Stimulated activated naive CD8-positive, alpha-beta T cell treated with anti-CD3 and anti-CD28 coated beads, Interleukin-15, Interleukin-2, amounts not matched to agents 100 ng/mL and 50 ng/mL, for 24 hours (primary cell): ENCODE data around the gene KLK15.
A peak's percentile ranks its signal among the peaks of the same experiment; 100 is the strongest.

Source experiments
- H3K27ac Mint-ChIP-seq: one replicate; pipeline ENCODE4 v1.8.0; 2021; ENCODE audit warnings: mild to moderate bottlenecking, mixed read lengths
- H3K27me3 Mint-ChIP-seq: one replicate; pipeline ENCODE4 v1.8.0; 2021; ENCODE audit warnings: mixed read lengths
- H3K36me3 Mint-ChIP-seq: one replicate; pipeline ENCODE4 v1.8.0; 2021; ENCODE audit warnings: low read depth, mixed read lengths
- H3K4me1 Mint-ChIP-seq: one replicate; pipeline ENCODE4 v1.8.0; 2021; ENCODE audit warnings: low read depth, mixed read lengths
- H3K4me3 Mint-ChIP-seq: one replicate; pipeline ENCODE4 v1.8.0; 2021; ENCODE audit warnings: mild to moderate bottlenecking, mixed read lengths
- H3K9me3 Mint-ChIP-seq: one replicate; pipeline ENCODE4 v1.8.0; 2021; ENCODE audit warnings: mixed read lengths

KLK15 gene

DNA sequence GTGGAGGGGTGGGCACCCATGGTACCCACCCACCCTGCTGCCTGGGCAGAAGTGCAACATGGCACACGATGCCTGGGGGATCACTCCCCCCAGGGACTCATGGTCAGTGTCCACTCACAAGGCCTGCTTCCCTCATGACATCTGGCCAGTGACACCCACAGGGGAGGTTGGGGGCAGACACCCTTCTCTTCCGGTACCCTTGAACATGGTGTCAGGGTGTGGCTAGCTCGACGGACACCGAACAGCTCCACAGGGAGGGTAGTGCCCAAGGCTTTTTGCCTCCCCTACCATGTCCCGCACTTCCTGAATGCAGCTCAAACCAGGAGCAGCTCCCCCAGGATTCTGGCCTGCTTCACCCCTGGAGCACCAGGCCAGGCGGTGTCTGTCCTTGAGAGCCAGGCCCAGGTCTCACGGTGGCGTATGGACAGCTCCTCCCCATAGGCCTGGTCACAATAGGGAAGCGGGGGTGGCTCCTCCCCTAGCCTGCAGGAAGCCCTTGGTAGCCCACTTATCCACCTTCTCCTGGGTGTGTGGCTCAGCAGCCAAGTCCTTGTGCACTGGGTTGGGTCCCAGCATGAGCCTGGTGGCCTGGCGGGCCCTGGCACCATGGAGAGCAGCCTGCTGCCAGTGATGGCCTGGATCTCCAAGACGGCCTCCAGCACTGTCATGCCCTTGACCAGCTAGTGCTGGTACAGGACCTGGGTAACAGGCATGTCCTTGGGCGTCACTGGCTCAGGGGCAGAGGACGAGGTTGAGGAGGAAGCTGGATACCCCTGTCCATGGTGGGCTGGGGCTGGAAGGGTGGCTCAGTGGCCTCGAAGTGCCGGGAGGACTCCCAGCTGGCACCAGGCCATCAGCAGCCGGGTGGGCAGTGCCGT is 35.4 kb downstream of the KLK15 start:
- no peaks in the 10 kb centered on the region for H3K27me3 Mint-ChIP-seq
- H3K36me3 Mint-ChIP-seq = peaks cover 43% of the 10 kb centered on the region
- no peak overlapping the region for H3K27ac Mint-ChIP-seq

DNA sequence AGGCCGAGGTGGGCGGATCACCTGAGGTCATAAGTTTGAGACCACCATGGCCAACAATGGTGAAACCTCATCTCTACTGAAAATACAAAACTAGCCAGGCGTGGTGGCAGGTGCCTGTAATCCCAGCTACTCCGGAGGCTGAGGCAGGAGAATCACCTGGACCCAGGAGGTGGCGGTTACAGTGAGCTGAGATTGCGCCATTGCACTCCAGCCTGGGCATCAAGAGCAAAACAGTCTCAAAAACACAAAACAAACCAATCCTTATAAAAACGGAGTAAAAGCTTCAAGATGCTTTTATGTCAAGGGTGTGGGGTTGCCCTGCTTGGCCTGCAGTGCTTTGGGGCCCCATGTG is 36.0 kb downstream of the KLK15 start:
- Mint-ChIP-seq H3K36me3 (peaks cover 37% of the 10 kb centered on the region), H3K27me3 (no peaks in the 10 kb centered on the region), H3K4me3 (no peak overlapping the region), H3K9me3 (no peaks in the 10 kb centered on the region), H3K4me1 (peaks cover 21% of the 10 kb centered on the region), H3K27ac (no peak overlapping the region)

More for the DNA sequence above, 35.4 kb downstream of the KLK15 start:
- H3K4me1 Mint-ChIP-seq = peaks cover 27% of the 10 kb centered on the region
- H3K9me3 Mint-ChIP-seq = no peaks in the 10 kb centered on the region
- no peak overlapping the region for H3K4me3 Mint-ChIP-seq

- H3K9me3 Mint-ChIP-seq = no peaks in the 10 kb centered on the region
- no peak overlapping the region for H3K27ac Mint-ChIP-seq
- H3K4me1 Mint-ChIP-seq = peaks cover 16% of the 10 kb centered on the region
- H3K36me3 Mint-ChIP-seq = peaks cover 31% of the 10 kb centered on the region
- no peaks in the 10 kb centered on the region for H3K27me3 Mint-ChIP-seq
- no peak overlapping the region for H3K4me3 Mint-ChIP-seq
Observed at GRCh38 chr19:50796634-50797428, 36.5 kb downstream of the KLK15 start.

DNA sequence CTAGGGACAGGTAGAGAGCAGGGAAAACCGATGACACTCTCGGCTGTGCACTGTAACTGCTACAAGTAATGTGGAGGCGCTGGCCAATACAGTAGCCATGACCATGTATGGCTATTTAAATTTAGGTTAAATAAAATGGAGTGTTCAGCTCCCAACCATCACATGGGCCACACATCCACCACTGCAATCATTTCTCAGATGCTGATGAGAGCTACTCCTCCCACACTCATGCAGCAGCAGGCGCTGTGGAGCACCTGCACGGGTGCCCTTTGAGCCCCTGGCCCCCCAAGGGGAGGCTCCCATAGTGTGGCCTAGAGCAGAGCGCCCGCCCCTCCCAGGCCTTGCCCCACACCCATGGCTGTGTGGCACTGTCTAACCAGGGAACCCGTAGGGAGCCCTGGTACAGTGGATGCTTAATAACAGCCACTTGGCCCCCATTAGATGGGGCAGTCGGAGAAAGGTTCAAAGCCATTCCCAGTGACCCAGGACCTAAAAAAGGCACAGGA is 37.2 kb downstream of the KLK15 start:
- Mint-ChIP-seq H3K9me3 (no peaks in the 10 kb centered on the region), H3K27me3 (no peaks in the 10 kb centered on the region), H3K27ac (peak overlapping the region; percentile 77), H3K4me3 (no peak overlapping the region), H3K36me3 (peaks cover 28% of the 10 kb centered on the region), H3K4me1 (peaks cover 12% of the 10 kb centered on the region)

DNA sequence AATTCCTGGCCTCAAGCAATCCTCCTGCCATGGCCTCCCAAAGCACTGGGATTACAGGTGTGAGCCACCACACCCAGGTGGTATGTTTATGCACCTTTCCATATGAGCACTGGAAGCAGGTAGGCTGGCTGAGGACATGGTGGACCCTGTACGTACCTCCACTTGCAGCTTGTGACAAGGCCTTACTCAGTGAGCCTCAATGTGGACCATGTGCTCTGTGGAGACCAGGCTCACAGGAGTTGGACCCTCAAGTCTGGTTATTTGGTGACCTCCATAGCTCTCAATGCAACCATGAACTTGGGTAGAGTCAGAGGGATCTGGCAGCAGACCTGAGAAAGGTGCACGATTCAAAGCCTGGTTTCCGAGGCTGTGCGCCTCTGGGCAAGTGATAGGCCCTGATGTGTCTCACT is 37.7 kb downstream of the KLK15 start:
- peaks cover 7% of the 10 kb centered on the region for H3K4me1 Mint-ChIP-seq

GRCh38 chr19:50794876-50795663 is 38.3 kb downstream of the KLK15 start:
- H3K4me3 Mint-ChIP-seq = peak overlapping the region; percentile 16
- no peaks in the 10 kb centered on the region for H3K9me3 Mint-ChIP-seq
- peaks cover 19% of the 10 kb centered on the region for H3K36me3 Mint-ChIP-seq
- peaks cover 4% of the 10 kb centered on the region for H3K4me1 Mint-ChIP-seq
- no peaks in the 10 kb centered on the region for H3K27me3 Mint-ChIP-seq
- H3K27ac Mint-ChIP-seq = peak overlapping the region; percentile 70

More for the DNA sequence above, 37.7 kb downstream of the KLK15 start:
- no peaks in the 10 kb centered on the region for H3K27me3 Mint-ChIP-seq
- H3K9me3 Mint-ChIP-seq = no peaks in the 10 kb centered on the region
- peaks cover 23% of the 10 kb centered on the region for H3K36me3 Mint-ChIP-seq
- peak overlapping the region; percentile 77 for H3K27ac Mint-ChIP-seq
- H3K4me3 Mint-ChIP-seq = no peak overlapping the region

GRCh38 chr19:50794074-50794875 is 39.1 kb downstream of the KLK15 start:
- peaks cover 16% of the 10 kb centered on the region for H3K36me3 Mint-ChIP-seq
- H3K9me3 Mint-ChIP-seq = no peaks in the 10 kb centered on the region
- peak overlapping the region; percentile 17 for H3K4me3 Mint-ChIP-seq
- H3K27me3 Mint-ChIP-seq = no peaks in the 10 kb centered on the region
- H3K27ac Mint-ChIP-seq = peak overlapping the region; percentile 38
- peaks cover 3% of the 10 kb centered on the region for H3K4me1 Mint-ChIP-seq

GRCh38 chr19:50793558-50794065 is 39.8 kb downstream of the KLK15 start:
- H3K27ac Mint-ChIP-seq = peak overlapping the region; percentile 26
- no peaks in the 10 kb centered on the region for H3K27me3 Mint-ChIP-seq
- peaks cover 16% of the 10 kb centered on the region for H3K36me3 Mint-ChIP-seq
- no peak overlapping the region for H3K4me3 Mint-ChIP-seq
- peaks cover 3% of the 10 kb centered on the region for H3K4me1 Mint-ChIP-seq
- no peaks in the 10 kb centered on the region for H3K9me3 Mint-ChIP-seq

- Mint-ChIP-seq H3K27ac (no peak overlapping the region), H3K4me1 (peaks cover 3% of the 10 kb centered on the region), H3K4me3 (no peak overlapping the region), H3K36me3 (peaks cover 7% of the 10 kb centered on the region), H3K9me3 (no peaks in the 10 kb centered on the region), H3K27me3 (no peaks in the 10 kb centered on the region)
Observed at GRCh38 chr19:50792272-50793250, 40.8 kb downstream of the KLK15 start.

DNA sequence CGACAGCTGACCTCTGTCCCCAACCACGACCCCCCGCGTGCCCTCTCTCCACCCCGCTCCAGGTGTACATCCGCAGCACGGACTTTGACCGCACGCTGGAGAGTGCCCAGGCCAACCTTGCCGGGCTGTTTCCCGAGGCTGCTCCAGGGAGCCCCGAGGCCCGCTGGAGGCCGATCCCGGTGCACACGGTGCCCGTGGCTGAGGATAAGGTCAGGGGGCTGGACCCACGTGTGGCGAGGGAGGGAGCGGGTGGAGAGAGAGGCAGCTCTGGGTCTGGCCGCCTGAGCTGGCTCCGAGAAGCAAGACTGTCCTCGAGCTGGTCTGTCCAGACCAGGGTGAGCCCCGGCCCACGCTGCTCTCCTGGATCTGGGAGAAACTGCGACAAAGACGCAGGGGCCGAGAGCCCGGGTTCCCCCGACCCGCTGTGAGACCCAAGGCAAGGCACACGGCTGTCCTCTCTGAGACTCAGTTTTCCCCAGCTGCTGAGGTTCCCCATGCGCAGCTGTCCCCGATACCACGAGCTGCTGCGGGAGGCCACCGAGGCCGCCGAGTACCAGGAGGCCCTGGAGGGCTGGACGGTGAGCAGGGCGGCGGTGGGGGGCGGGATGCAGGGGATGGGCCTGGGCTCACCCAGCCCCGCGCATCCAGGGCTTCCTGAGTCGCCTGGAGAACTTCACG is 41.6 kb downstream of the KLK15 start:
- H3K4me3 Mint-ChIP-seq = no peak overlapping the region
- H3K9me3 Mint-ChIP-seq = no peaks in the 10 kb centered on the region
- no peaks in the 10 kb centered on the region for H3K27me3 Mint-ChIP-seq
- H3K27ac Mint-ChIP-seq = no peak overlapping the region
- H3K36me3 Mint-ChIP-seq = no peaks in the 10 kb centered on the region
- H3K4me1 Mint-ChIP-seq = peaks cover 3% of the 10 kb centered on the region

GRCh38 chr19:50790922-50791467 is 42.4 kb downstream of the KLK15 start:
- Mint-ChIP-seq H3K4me3 (no peak overlapping the region), H3K36me3 (no peaks in the 10 kb centered on the region), H3K9me3 (no peaks in the 10 kb centered on the region), H3K27ac (no peak overlapping the region), H3K27me3 (no peaks in the 10 kb centered on the region), H3K4me1 (peaks cover 3% of the 10 kb centered on the region)

- H3K36me3 Mint-ChIP-seq = no peaks in the 10 kb centered on the region
- H3K27me3 Mint-ChIP-seq = no peaks in the 10 kb centered on the region
- peaks cover 3% of the 10 kb centered on the region for H3K4me1 Mint-ChIP-seq
- no peak within 1 kb of the TSS for H3K27ac Mint-ChIP-seq
- no peak within 1 kb of the TSS for H3K4me3 Mint-ChIP-seq
- no peaks in the 10 kb centered on the region for H3K9me3 Mint-ChIP-seq
Observed at GRCh38 chr19:50790396-50790795, 43.0 kb downstream of the KLK15 start, which contains the start of gene ACP4. Gene ACP4, plus strand, starts transcription at chr19:50790415. Its CDS starts 0 bp downstream, at chr19:50790415.
